Spleen (tissue), 11 donors: Measurements from ENCODE around the gene CALHM2. TPM values are rescaled to one million over a fixed set of nuclear protein-coding genes. Genes with fewer than 3 reads are reported as not detected.

Experiments
- DNase-seq: peaks from one replicate; pipeline ENCODE4 v3.0.0-alpha.2; 2020
- H3K27ac ChIP-seq, 8 donors: fragments of 200-600 bp; sonication (generic) in 7 of 8; 1 replicate in 4 of 8; 2 replicates in 4 of 8; pipeline versions ENCODE4 v1.5.0 to v1.8.0; 2016 to 2021; ENCODE audit warnings: inconsistent platforms in 4 of 8, mild to moderate bottlenecking in 4 of 8, moderate library complexity in 1 of 8
- H3K27me3 ChIP-seq, 7 donors: fragments of 200-600 bp; sonication (generic) in 6 of 7; replicated peaks in 1 of 7; 1 replicate in 4 of 7; 2 replicates in 3 of 7; pipeline versions ENCODE4 v1.5.0 to v1.8.0; 2016 to 2021; ENCODE audit warnings: inconsistent platforms in 3 of 7, mild to moderate bottlenecking in 1 of 7
- H3K36me3 ChIP-seq, 6 donors: fragments of 200-600 bp; sonication (generic) in 5 of 6; 1 replicate in 4 of 6; 2 replicates in 2 of 6; pipeline versions ENCODE4 v1.5.0 to v1.8.0; 2016 to 2021; ENCODE audit warnings: inconsistent platforms in 2 of 6
- H3K4me1 ChIP-seq, 6 donors: fragments of 200-600 bp; sonication (generic) in 5 of 6; 1 replicate in 3 of 6; 2 replicates in 3 of 6; pipeline versions ENCODE4 v1.5.0 to v1.8.0; 2016 to 2021; ENCODE audit warnings: inconsistent platforms in 3 of 6
- H3K4me3 ChIP-seq, 8 donors: fragments of 200-600 bp; sonication (generic) in 7 of 8; 1 replicate in 4 of 8; 2 replicates in 4 of 8; pipeline versions ENCODE4 v1.5.0 to v1.8.0; 2016 to 2021; ENCODE audit warnings: inconsistent platforms in 4 of 8, mild to moderate bottlenecking in 4 of 8, moderate library complexity in 2 of 8
- H3K9me3 ChIP-seq, 8 donors: fragments of 200-600 bp; sonication (generic) in 7 of 8; 1 replicate in 4 of 8; 2 replicates in 4 of 8; pipeline versions ENCODE4 v1.5.0 to v1.8.0; 2016 to 2021; ENCODE audit warnings: inconsistent platforms in 4 of 8
- CTCF ChIP-seq, 11 experiments: fragments of 200-600 bp in 7 of 11; fragments of 450-650 bp in 4 of 11; sonication (generic) in 4 of 11; IDR thresholded peaks in 8 of 11; conservative IDR thresholded peaks in 3 of 11; 1 replicate in 7 of 11; 2 replicates in 4 of 11; pipeline versions ENCODE4 v1.4.0 to v1.8.0; 2016 to 2021; ENCODE audit warnings: antibody characterized with exemption in 11 of 11, inconsistent platforms in 4 of 11, mild to moderate bottlenecking in 1 of 11
- POLR2A ChIP-seq, 3 donors: fragments of 450-650 bp; IDR thresholded peaks; one replicate each; pipeline ENCODE4 v1.5.1; 2017; ENCODE audit warnings: antibody characterized with exemption in 3 of 3, mild to moderate bottlenecking in 1 of 3
- POLR2AphosphoS5 ChIP-seq, 3 donors: sonication (generic); formaldehyde crosslinking; IDR thresholded peaks; one replicate each; pipeline ENCODE4 v1.5.1; 2017; ENCODE audit warnings: antibody characterized with exemption in 3 of 3
- WGBS, 5 donors: extraction: QIAGEN DNeasy Blood & Tissue Kit in 3 of 5; methylation state at CpG; one replicate each; pipeline versions ENCODE4 v1.1.5 to v1.1.7; 2013 to 2018; 5-methylcytosine and 5-hydroxymethylcytosine counted together
- intact Hi-C: fragments of 100-400 bp; cut with DNase I; formaldehyde crosslinking; loops from one replicate; pipeline ENCODE4 v1.15.0; 2023; ENCODE audit warnings: low total_unique reads
- polyA plus RNA-seq, 3 donors: library from polyadenylated mRNA; stranded (reverse); fragments of 200-250 nt; gene quantifications; one replicate each; pipeline ENCODE4 v1.2.1, GENCODE V29; 2013
- total RNA-seq, 7 donors: library from RNA; depleted of rRNA in 3 of 7; stranded (reverse); fragments of >200 nt in 3 of 7; fragmentation: NEBNext Ultra II Directional in 4 of 7; extraction: Animal tissue kit (Norgen Biotek cat#: 25700) in 4 of 7; gene quantifications; one replicate each; pipeline versions ENCODE4 v1.1.0 to v1.2.1, GENCODE V29; 2016 to 2021
- donor health status: healthy with polysubstance abuse.
- donor health status: DM: no; HTN: no; CAD: no; lungs with moderate emphysema.
- donor health status: DM: no; HTN: no; CAD: no.
- donor health status: Bipolar disorder and iron deficiency.
- donor health status: healthy.
- donor health status: DM: no; HTN: no; CAD: no.
- donor health status: DM: yes; HTN: yes; CAD: no.

The CALHM2 gene
- total and polyA plus RNA-seq, 10 donors = 12.6 to 91.6 (median 52.4) TPM

- no peak for DNase-seq
- H3K4me1 ChIP-seq = peaks cover 23 to 68% (median 50%) of the 10 kb centered on the region in 6 donors
- no peaks in the 10 kb centered on the region for H3K27me3 ChIP-seq
- peaks cover 2 to 65% (median 36%) of the 10 kb centered on the region in 6 donors for H3K36me3 ChIP-seq
- H3K9me3 ChIP-seq = no peaks in the 10 kb centered on the region
- 72 to 79% (median 74%) methylated on average over 19 of the region's 19 CpGs for WGBS, 5 donors
- peak overlapping the region in 3 of 8 donors; percentile 84 to 91 (median 87) for H3K27ac ChIP-seq
- peak overlapping the region in 7 of 8 donors; percentile 77 to 99 (median 93) for H3K4me3 ChIP-seq
- TF ChIP-seq POLR2A (IDR thresholded peaks at IDR 0.05) = no peak
- TF ChIP-seq CTCF (IDR thresholded peaks at IDR 0.05 in 8 of 11, conservative IDR thresholded peaks at IDR 0.05 in 3 of 11) = no peak
- TF ChIP-seq POLR2AphosphoS5 (IDR thresholded peaks at IDR 0.05) = no peak
- intact Hi-C loops = no loop called here
Observed at GRCh38 chr10:103397191-103397825, 54.9 kb downstream of the CALHM2 start.

- Histone ChIP-seq H3K27ac (peak overlapping the region; percentile 53 to 91 (median 86)), H3K36me3 (peaks cover 0 to 65% (median 36%) of the 10 kb centered on the region in 6 donors), H3K4me3 (peak overlapping the region; percentile 77 to 99 (median 92)), H3K4me1 (peaks cover 23 to 70% (median 50%) of the 10 kb centered on the region in 6 donors), H3K9me3 (no peaks in the 10 kb centered on the region), H3K27me3 (no peaks in the 10 kb centered on the region)
- TF ChIP-seq POLR2A (IDR thresholded peaks at IDR 0.05) (no peak), CTCF (IDR thresholded peaks at IDR 0.05 in 8 of 11, conservative IDR thresholded peaks at IDR 0.05 in 3 of 11) (no peak), POLR2AphosphoS5 (IDR thresholded peaks at IDR 0.05) (no peak)
- intact Hi-C loops = no loop called here
- no peak for DNase-seq
- WGBS, 5 donors = 1 to 2% (median 1%) methylated on average over 3 to 8 of the region's 8 CpGs
Observed at GRCh38 chr10:103396789-103397087, 55.4 kb downstream of the CALHM2 start.

Other genes with a start within 250 kb of the CALHM2 start
- gene RPEL1, start 206.5 kb downstream of the CALHM2 start, total RNA-seq = under 1 TPM in 1 of 7 donors, not detected in 6; 0.23 TPM
- not detected for gene RPEL1, start 206.5 kb downstream of the CALHM2 start, polyA plus RNA-seq
- gene INA, start 175.2 kb downstream of the CALHM2 start, total RNA-seq = not detected
- under 1 TPM; 0.02 to 0.09 (median 0.03) TPM for gene INA, start 175.2 kb downstream of the CALHM2 start, polyA plus RNA-seq
- gene PCGF6, start 101.2 kb downstream of the CALHM2 start, total RNA-seq = 10 to 100 TPM in 3 of 7 donors, 1 to 10 TPM in 4; 7.1 to 11.3 (median 9.2) TPM
- 1 to 10 TPM; 6.0 to 7.2 (median 6.8) TPM for gene PCGF6, start 101.2 kb downstream of the CALHM2 start, polyA plus RNA-seq
- 1 to 10 TPM; 4.0 to 7.7 (median 4.7) TPM for gene TAF5, start 84.4 kb downstream of the CALHM2 start, total RNA-seq
- gene TAF5, start 84.4 kb downstream of the CALHM2 start, polyA plus RNA-seq = 1 to 10 TPM; 2.3 to 2.9 (median 2.5) TPM
- gene ATP5MK, start 55.9 kb downstream of the CALHM2 start, total RNA-seq = 100 to 1,000 TPM; 111 to 244 (median 137) TPM
- gene ATP5MK, start 55.9 kb downstream of the CALHM2 start, polyA plus RNA-seq = 100 to 1,000 TPM; 423 to 528 (median 519) TPM
- gene PDCD11, start 55.7 kb downstream of the CALHM2 start, total RNA-seq = 10 to 100 TPM; 21.1 to 41.9 (median 25.2) TPM
- gene PDCD11, start 55.7 kb downstream of the CALHM2 start, polyA plus RNA-seq = 10 to 100 TPM; 13.9 to 21.2 (median 20.4) TPM
- gene CALHM1, start 6.5 kb upstream of the CALHM2 start, total RNA-seq = under 1 TPM in 1 of 7 donors, not detected in 6; 0.52 TPM
- under 1 TPM in 2 of 3 donors, not detected in 1; 0.04 to 0.10 TPM for gene CALHM1, start 6.5 kb upstream of the CALHM2 start, polyA plus RNA-seq
- gene CALHM3, start 26.9 kb upstream of the CALHM2 start, total RNA-seq = not detected
- under 1 TPM in 1 of 3 donors, not detected in 2; 0.03 TPM for gene CALHM3, start 26.9 kb upstream of the CALHM2 start, polyA plus RNA-seq
- 1 to 10 TPM in 6 of 7 donors, under 1 TPM in 1; 0.43 to 3.6 (median 2.4) TPM for gene NEURL1, start 41.3 kb upstream of the CALHM2 start, total RNA-seq
- gene NEURL1, start 41.3 kb upstream of the CALHM2 start, polyA plus RNA-seq = 1 to 10 TPM in 2 of 3 donors, under 1 TPM in 1; 0.76 to 2.9 (median 1.4) TPM